ENCODE measurements around the gene DHX30. TPM values are rescaled to one million over a fixed set of nuclear protein-coding genes. Genes with fewer than 3 reads are reported as not detected.

The DHX30 gene
- total and polyA plus RNA-seq, 7 experiments from 2014 or later: 27.8 to 103 (median 80.1) TPM

DNA sequence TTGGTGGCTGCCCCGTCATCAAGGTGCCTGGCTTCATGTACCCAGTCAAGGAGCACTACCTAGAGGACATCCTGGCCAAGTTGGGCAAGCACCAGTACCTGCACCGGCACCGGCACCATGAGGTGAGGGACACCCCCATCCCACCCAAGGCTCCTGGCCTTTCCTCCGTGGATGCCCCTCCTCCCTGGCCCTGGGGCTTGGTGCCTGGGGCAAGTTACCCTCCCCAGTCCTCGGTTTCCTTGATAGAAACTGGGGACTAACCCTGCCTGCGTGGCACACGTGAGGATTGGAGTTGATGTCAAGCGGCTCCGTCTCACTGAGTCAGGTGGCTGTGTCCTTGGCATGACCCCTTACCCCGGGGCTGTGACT lies 43.9 kb downstream of the DHX30 start:
- no peaks in the 10 kb centered on the region for H3K27me3 Mint-ChIP-seq
- H3K36me3 Mint-ChIP-seq: peaks cover 0 to 40% (median 13%) of the 10 kb centered on the region in 5 donors
- H3K4me3 Mint-ChIP-seq: no peak overlapping the region
- no peaks in the 10 kb centered on the region for H3K4me1 ChIP-seq (ENCODE audit: control insufficient read depth in 2 of 2, insufficient read depth in 2 of 2, low read length in 2 of 2)
- POLR2A ChIA-PET: no interaction called here
- H3K27me3 ChIP-seq (ENCODE audit: control insufficient read depth in 2 of 2, insufficient read depth in 2 of 2, low read length in 2 of 2): no peaks in the 10 kb centered on the region
- H3K27ac Mint-ChIP-seq: no peak overlapping the region
- H3K36me3 ChIP-seq (ENCODE audit: control insufficient read depth in 2 of 3, insufficient read depth in 3 of 3, low read length in 3 of 3): peaks cover 0 to 94% (median 38%) of the 10 kb centered on the region in 3 experiments
- H3K4me3 ChIP-seq (ENCODE audit: low read length): no peak overlapping the region
- H3K9me3 Mint-ChIP-seq: no peaks in the 10 kb centered on the region
- H3K4me1 Mint-ChIP-seq: peaks cover 0 to 5% (median 0%) of the 10 kb centered on the region in 7 donors
- CTCF ChIA-PET: no interaction called here
- no peaks in the 10 kb centered on the region for H3K9me3 ChIP-seq (ENCODE audit: control insufficient read depth in 2 of 3, low read length in 3 of 3)
- H3K27ac ChIP-seq (ENCODE audit: low read depth, low read length): no peak overlapping the region
- DNase-seq (no peak), ATAC-seq (no peak)
- intact Hi-C loops (cut with micrococcal nuclease): no loop called here

- Histone ChIP-seq H3K27me3 (ENCODE audit: control insufficient read depth in 2 of 2, insufficient read depth in 2 of 2, low read length in 2 of 2) (no peaks in the 10 kb centered on the region), H3K9me3 (ENCODE audit: control insufficient read depth in 2 of 3, low read length in 3 of 3) (no peaks in the 10 kb centered on the region), H3K4me1 (ENCODE audit: control insufficient read depth in 2 of 2, insufficient read depth in 2 of 2, low read length in 2 of 2) (no peaks in the 10 kb centered on the region), H3K27ac (ENCODE audit: low read depth, low read length) (no peak overlapping the region), H3K36me3 (ENCODE audit: control insufficient read depth in 2 of 3, insufficient read depth in 3 of 3, low read length in 3 of 3) (peaks cover 0 to 90% (median 38%) of the 10 kb centered on the region in 3 experiments), H3K4me3 (ENCODE audit: low read length) (no peak overlapping the region)
- no peaks in the 10 kb centered on the region for H3K9me3 Mint-ChIP-seq
- H3K36me3 Mint-ChIP-seq: peaks cover 0 to 36% (median 13%) of the 10 kb centered on the region in 5 donors
- ChIA-PET POLR2A (no interaction called here), CTCF (no interaction called here)
- intact Hi-C loops (cut with micrococcal nuclease): no loop called here
- peaks cover 0 to 8% (median 0%) of the 10 kb centered on the region in 7 donors for H3K4me1 Mint-ChIP-seq
- H3K27me3 Mint-ChIP-seq: no peaks in the 10 kb centered on the region
- ATAC-seq (no peak), DNase-seq (no peak)
- no peak overlapping the region for H3K4me3 Mint-ChIP-seq
- H3K27ac Mint-ChIP-seq: peak overlapping the region in 2 of 9 donors; percentile 9 to 20
Observed at GRCh38 chr3:47847260-47847659, 44.3 kb downstream of the DHX30 start.

DNA sequence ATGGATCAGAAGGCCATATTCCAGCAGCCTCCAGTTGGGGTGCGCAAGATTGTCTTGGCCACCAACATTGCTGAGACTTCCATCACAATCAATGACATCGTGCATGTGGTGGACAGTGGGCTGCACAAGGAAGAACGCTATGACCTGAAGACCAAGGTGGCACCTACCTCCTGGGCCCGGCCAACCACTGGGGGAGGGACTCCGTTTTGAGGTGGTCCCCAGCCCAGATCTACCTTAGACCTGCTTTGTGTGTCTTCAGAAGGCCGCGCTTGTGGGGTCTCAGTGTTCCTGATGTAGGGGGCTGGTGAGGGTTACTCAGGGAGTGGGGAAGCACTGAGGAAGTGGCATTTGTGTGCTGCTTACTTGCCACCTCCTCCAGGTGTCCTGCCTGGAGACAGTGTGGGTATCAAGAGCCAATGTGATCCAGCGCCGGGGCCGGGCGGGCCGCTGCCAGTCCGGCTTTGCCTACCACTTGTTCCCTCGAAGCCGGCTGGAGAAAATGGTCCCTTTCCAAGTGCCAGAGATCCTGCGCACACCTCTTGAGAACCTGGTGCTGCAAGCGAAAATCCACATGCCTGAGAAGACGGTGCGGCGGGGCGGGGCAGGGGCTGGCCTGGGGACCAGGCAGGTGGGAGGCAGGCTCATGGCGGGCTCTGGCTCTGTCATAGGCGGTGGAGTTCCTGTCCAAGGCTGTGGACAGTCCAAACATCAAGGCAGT lies 45.0 kb downstream of the DHX30 start:
- DNase-seq (no peak), ATAC-seq (no peak)
- Mint-ChIP-seq H3K9me3 (no peaks in the 10 kb centered on the region), H3K4me1 (peaks cover 0 to 8% (median 0%) of the 10 kb centered on the region in 7 donors), H3K27ac (peak overlapping the region in 1 of 9 donors; percentile 55), H3K4me3 (no peak overlapping the region), H3K36me3 (peaks cover 0 to 32% (median 11%) of the 10 kb centered on the region in 5 donors), H3K27me3 (no peaks in the 10 kb centered on the region)
- Histone ChIP-seq H3K9me3 (ENCODE audit: control insufficient read depth in 2 of 3, low read length in 3 of 3) (no peaks in the 10 kb centered on the region), H3K27me3 (ENCODE audit: control insufficient read depth in 2 of 2, insufficient read depth in 2 of 2, low read length in 2 of 2) (no peaks in the 10 kb centered on the region), H3K27ac (ENCODE audit: low read depth, low read length) (no peak overlapping the region), H3K4me1 (ENCODE audit: control insufficient read depth in 2 of 2, insufficient read depth in 2 of 2, low read length in 2 of 2) (no peaks in the 10 kb centered on the region), H3K36me3 (ENCODE audit: control insufficient read depth in 2 of 3, insufficient read depth in 3 of 3, low read length in 3 of 3) (peaks cover 0 to 83% (median 34%) of the 10 kb centered on the region in 3 experiments), H3K4me3 (ENCODE audit: low read length) (no peak overlapping the region)
- POLR2A ChIA-PET: no interaction called here
- CTCF ChIA-PET: no interaction called here
- intact Hi-C loops (cut with micrococcal nuclease): no loop called here

GRCh38 chr3:47848599-47849117 lies 45.7 kb downstream of the DHX30 start:
- CTCF ChIA-PET: no interaction called here
- Mint-ChIP-seq H3K9me3 (no peaks in the 10 kb centered on the region), H3K4me3 (no peak overlapping the region), H3K4me1 (peaks cover 0 to 8% (median 0%) of the 10 kb centered on the region in 7 donors), H3K27me3 (no peaks in the 10 kb centered on the region), H3K27ac (no peak overlapping the region), H3K36me3 (peaks cover 0 to 32% (median 10%) of the 10 kb centered on the region in 5 donors)
- H3K9me3 ChIP-seq (ENCODE audit: control insufficient read depth in 2 of 3, low read length in 3 of 3): no peaks in the 10 kb centered on the region
- no peaks in the 10 kb centered on the region for H3K4me1 ChIP-seq (ENCODE audit: control insufficient read depth in 2 of 2, insufficient read depth in 2 of 2, low read length in 2 of 2)
- H3K27ac ChIP-seq (ENCODE audit: low read depth, low read length): no peak overlapping the region
- ATAC-seq: no peak
- no peak for DNase-seq
- H3K27me3 ChIP-seq (ENCODE audit: control insufficient read depth in 2 of 2, insufficient read depth in 2 of 2, low read length in 2 of 2): no peaks in the 10 kb centered on the region
- intact Hi-C loops (cut with micrococcal nuclease): no loop called here
- H3K4me3 ChIP-seq (ENCODE audit: low read length): no peak overlapping the region
- peaks cover 0 to 76% (median 31%) of the 10 kb centered on the region in 3 experiments for H3K36me3 ChIP-seq (ENCODE audit: control insufficient read depth in 2 of 3, insufficient read depth in 3 of 3, low read length in 3 of 3)
- POLR2A ChIA-PET: no interaction called here

GRCh38 chr3:47849186-47849698 lies 46.3 kb downstream of the DHX30 start:
- no peaks in the 10 kb centered on the region for H3K4me1 ChIP-seq (ENCODE audit: control insufficient read depth in 2 of 2, insufficient read depth in 2 of 2, low read length in 2 of 2)
- H3K27me3 ChIP-seq (ENCODE audit: control insufficient read depth in 2 of 2, insufficient read depth in 2 of 2, low read length in 2 of 2): no peaks in the 10 kb centered on the region
- no peaks in the 10 kb centered on the region for H3K27me3 Mint-ChIP-seq
- H3K27ac Mint-ChIP-seq: no peak overlapping the region
- peaks cover 0 to 74% (median 26%) of the 10 kb centered on the region in 3 experiments for H3K36me3 ChIP-seq (ENCODE audit: control insufficient read depth in 2 of 3, insufficient read depth in 3 of 3, low read length in 3 of 3)
- no peaks in the 10 kb centered on the region for H3K9me3 ChIP-seq (ENCODE audit: control insufficient read depth in 2 of 3, low read length in 3 of 3)
- H3K9me3 Mint-ChIP-seq: no peaks in the 10 kb centered on the region
- H3K27ac ChIP-seq (ENCODE audit: low read depth, low read length): no peak overlapping the region
- ChIA-PET POLR2A (no interaction called here), CTCF (no interaction called here)
- ATAC-seq (no peak), DNase-seq (no peak)
- peaks cover 0 to 3% (median 0%) of the 10 kb centered on the region in 7 donors for H3K4me1 Mint-ChIP-seq
- H3K4me3 ChIP-seq (ENCODE audit: low read length): no peak overlapping the region
- intact Hi-C loops (cut with micrococcal nuclease): no loop called here
- peaks cover 0 to 26% (median 9%) of the 10 kb centered on the region in 5 donors for H3K36me3 Mint-ChIP-seq
- no peak overlapping the region for H3K4me3 Mint-ChIP-seq

- H3K27ac Mint-ChIP-seq: peak overlapping the region in 6 of 9 donors; percentile 10 to 84 (median 52)
- POLR2A ChIA-PET: no interaction called here
Observed at GRCh38 chr3:47849699-47850563, 47.0 kb downstream of the DHX30 start.

More at GRCh38 chr3:47849699-47850563, 47.0 kb downstream of the DHX30 start:
- CTCF ChIA-PET: interaction anchor here (0.6 to 0.9 kb wide), 2 partner anchors 12 to 1315 kb away, joined by 3 to 4 read pairs; no protein-coding TSS in a partner anchor
- Mint-ChIP-seq H3K4me3 (no peak overlapping the region), H3K27me3 (no peaks in the 10 kb centered on the region), H3K36me3 (peaks cover 0 to 27% (median 5%) of the 10 kb centered on the region in 5 donors), H3K4me1 (peaks cover 0 to 3% (median 0%) of the 10 kb centered on the region in 7 donors), H3K9me3 (no peaks in the 10 kb centered on the region)
- H3K9me3 ChIP-seq (ENCODE audit: control insufficient read depth in 2 of 3, low read length in 3 of 3): no peaks in the 10 kb centered on the region
- intact Hi-C loops (cut with micrococcal nuclease): no loop called here
- H3K27ac ChIP-seq (ENCODE audit: low read depth, low read length): no peak overlapping the region
- no peak overlapping the region for H3K4me3 ChIP-seq (ENCODE audit: low read length)
- H3K27me3 ChIP-seq (ENCODE audit: control insufficient read depth in 2 of 2, insufficient read depth in 2 of 2, low read length in 2 of 2): no peaks in the 10 kb centered on the region
- DNase-seq (no peak), ATAC-seq (peak; percentile 26)
- no peaks in the 10 kb centered on the region for H3K4me1 ChIP-seq (ENCODE audit: control insufficient read depth in 2 of 2, insufficient read depth in 2 of 2, low read length in 2 of 2)
- H3K36me3 ChIP-seq (ENCODE audit: control insufficient read depth in 2 of 3, insufficient read depth in 3 of 3, low read length in 3 of 3): peaks cover 0 to 72% (median 25%) of the 10 kb centered on the region in 3 experiments

Data from naive thymus-derived CD4-positive, alpha-beta T cell (primary cell).